Activated CD8-positive, alpha-beta T cell treated with anti-CD3 and anti-CD28 coated beads for 36 hours (primary cell): ENCODE data around the gene IL10RA. TPM values are rescaled to one million over a fixed set of nuclear protein-coding genes. Genes with fewer than 3 reads are reported as not detected.

Experiments
- ATAC-seq: fragments of 200-7000 bp; cut with Tn5 transposase; one replicate; pipeline ENCODE4 v1.10.0; 2021; ENCODE audit warnings: mild to moderate bottlenecking, moderate library complexity
- CTCF ChIA-PET: fragments of 350-600 bp; sonication (Branson Sonifier 250); formaldehyde crosslinking; loops from one replicate; lab custom pipeline; 2021; ENCODE audit warnings: antibody characterized with exemption; lab: Charles Lee
- POLR2A ChIA-PET: fragments of 350-600 bp; sonication (Branson Sonifier 250); formaldehyde crosslinking; loops from one replicate; lab custom pipeline; 2021; ENCODE audit warnings: antibody characterized with exemption; lab: Charles Lee
- DNase-seq: peaks from one replicate; pipeline ENCODE4 v3.0.0-alpha.2; 2020
- H3K27ac Mint-ChIP-seq: one replicate; pipeline ENCODE4 v1.8.0; 2021; ENCODE audit warnings: mild to moderate bottlenecking, mixed read lengths
- H3K27me3 Mint-ChIP-seq: one replicate; pipeline ENCODE4 v1.8.0; 2021; ENCODE audit warnings: mixed read lengths
- H3K36me3 Mint-ChIP-seq: one replicate; pipeline ENCODE4 v1.8.0; 2021; ENCODE audit warnings: low read depth, mixed read lengths
- H3K4me1 Mint-ChIP-seq: one replicate; pipeline ENCODE4 v1.8.0; 2021; ENCODE audit warnings: low read depth, mixed read lengths
- H3K4me3 Mint-ChIP-seq: one replicate; pipeline ENCODE4 v1.8.0; 2021; ENCODE audit warnings: mild to moderate bottlenecking, moderate library complexity, mixed read lengths
- H3K9me3 Mint-ChIP-seq: one replicate; pipeline ENCODE4 v1.8.0; 2021; ENCODE audit warnings: mixed read lengths
- intact Hi-C: fragments of 100-400 bp; cut with micrococcal nuclease; formaldehyde crosslinking; loops from one replicate; pipeline ENCODE4 v1.10.0; 2022
- total RNA-seq, 2 experiments: library from RNA; stranded (reverse); gene quantifications; one replicate each; pipeline ENCODE4 v1.2.3, GENCODE V29; 2021
- TF ChIP-seq, protein P1 (sequence below): fragments of 200-600 bp; IDR thresholded peaks from one replicate; pipeline ENCODE4 v1.8.0; 2022; ENCODE audit warnings: antibody characterized with exemption, mild to moderate bottlenecking

Gene IL10RA
- total RNA-seq, 2 experiments from 2014 or later = 73.3 to 80.9 TPM

DNA sequence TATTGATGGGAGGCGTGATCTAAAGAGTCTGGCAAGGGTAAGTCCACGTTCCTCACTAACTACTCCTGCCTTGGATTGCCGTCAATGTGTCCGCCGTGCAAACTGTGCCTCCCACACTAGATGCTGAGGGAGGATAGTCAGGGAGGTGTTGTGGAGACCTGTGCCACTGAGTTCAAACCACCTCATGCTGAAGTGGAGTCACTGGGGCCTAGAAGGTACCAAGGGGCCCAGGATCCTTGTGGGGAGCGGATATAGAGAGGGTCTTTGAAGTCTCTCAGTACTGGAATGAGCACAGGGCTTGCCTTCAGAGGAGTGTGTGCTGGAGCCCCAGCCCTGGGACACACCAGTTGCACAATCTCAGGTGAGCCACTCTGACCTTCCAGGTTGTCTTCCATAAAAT is 63.6 kb downstream of the IL10RA start:
- Mint-ChIP-seq H3K27me3 (no peaks in the 10 kb centered on the region), H3K36me3 (no peaks in the 10 kb centered on the region), H3K4me1 (peaks cover 79% of the 10 kb centered on the region), H3K27ac (peak overlapping the region; percentile 48), H3K9me3 (no peaks in the 10 kb centered on the region), H3K4me3 (no peak overlapping the region)
- intact Hi-C loops = loop anchor here (5.0 kb wide), 1 partner anchor 227 kb away; the partner anchor contains the start of gene FXYD2
- DNase-seq = no peak
- CTCF ChIA-PET = interaction anchor here (2.1 to 3.6 kb wide), 4 partner anchors 48 to 227 kb away, joined by 6 to 24 read pairs (median 10); partner anchors contain the start of gene TMPRSS13
- POLR2A ChIA-PET = interaction anchor here (1.2 to 5.8 kb wide), 4 partner anchors 35 to 63 kb away, joined by 3 to 155 read pairs (median 78); partner anchors contain the start of gene IL10RA
- TF ChIP-seq, protein P1, sequence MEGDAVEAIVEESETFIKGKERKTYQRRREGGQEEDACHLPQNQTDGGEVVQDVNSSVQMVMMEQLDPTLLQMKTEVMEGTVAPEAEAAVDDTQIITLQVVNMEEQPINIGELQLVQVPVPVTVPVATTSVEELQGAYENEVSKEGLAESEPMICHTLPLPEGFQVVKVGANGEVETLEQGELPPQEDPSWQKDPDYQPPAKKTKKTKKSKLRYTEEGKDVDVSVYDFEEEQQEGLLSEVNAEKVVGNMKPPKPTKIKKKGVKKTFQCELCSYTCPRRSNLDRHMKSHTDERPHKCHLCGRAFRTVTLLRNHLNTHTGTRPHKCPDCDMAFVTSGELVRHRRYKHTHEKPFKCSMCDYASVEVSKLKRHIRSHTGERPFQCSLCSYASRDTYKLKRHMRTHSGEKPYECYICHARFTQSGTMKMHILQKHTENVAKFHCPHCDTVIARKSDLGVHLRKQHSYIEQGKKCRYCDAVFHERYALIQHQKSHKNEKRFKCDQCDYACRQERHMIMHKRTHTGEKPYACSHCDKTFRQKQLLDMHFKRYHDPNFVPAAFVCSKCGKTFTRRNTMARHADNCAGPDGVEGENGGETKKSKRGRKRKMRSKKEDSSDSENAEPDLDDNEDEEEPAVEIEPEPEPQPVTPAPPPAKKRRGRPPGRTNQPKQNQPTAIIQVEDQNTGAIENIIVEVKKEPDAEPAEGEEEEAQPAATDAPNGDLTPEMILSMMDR = no peak
- ATAC-seq = no peak

GRCh38 chr11:118050208-118050891 is 64.2 kb downstream of the IL10RA start:
- ChIA-PET POLR2A (interaction anchor here (1.2 to 4.4 kb wide), 6 partner anchors 31 to 98 kb away, joined by 4 to 93 read pairs (median 8); partner anchors contain the start of gene IL10RA), CTCF (interaction anchor here (0.9 to 9.8 kb wide), 13 partner anchors 8 to 243 kb away, joined by 3 to 287 read pairs (median 12); partner anchors contain the start of genes FXYD2, IL10RA and TMPRSS13)
- Mint-ChIP-seq H3K9me3 (no peaks in the 10 kb centered on the region), H3K4me1 (peaks cover 73% of the 10 kb centered on the region), H3K27ac (peak overlapping the region; percentile 82), H3K27me3 (no peaks in the 10 kb centered on the region), H3K4me3 (no peak overlapping the region), H3K36me3 (no peaks in the 10 kb centered on the region)
- ATAC-seq (no peak), DNase-seq (no peak)
- TF ChIP-seq, protein P1 = no peak
- intact Hi-C loops = loop anchor here (5.0 kb wide), 1 partner anchor 228 kb away; the partner anchor contains the start of gene FXYD2

Other genes starting within 250 kb of the IL10RA start
- gene DSCAML1, start 189.2 kb upstream of the IL10RA start, total RNA-seq = under 1 TPM; 0.13 to 0.29 TPM
- gene FXYD2, start 161.7 kb upstream of the IL10RA start, total RNA-seq = 1 to 10 TPM; 6.7 to 7.2 TPM
- not detected for gene FXYD6, start 109.7 kb upstream of the IL10RA start, total RNA-seq
- 1 to 10 TPM; 3.5 to 4.7 TPM for gene TMPRSS13, start 57.0 kb upstream of the IL10RA start, total RNA-seq
- not detected for gene TMPRSS4, start 90.7 kb downstream of the IL10RA start, total RNA-seq
- under 1 TPM; 0.27 to 0.32 TPM for gene SMIM35, start 100.6 kb downstream of the IL10RA start, total RNA-seq
- 1 to 10 TPM in 1 of 2 experiments, under 1 TPM in 1; 0.72 to 1.1 TPM for gene SCN4B, start 166.4 kb downstream of the IL10RA start, total RNA-seq
- gene SCN2B, start 190.2 kb downstream of the IL10RA start, total RNA-seq = not detected
- 100 to 1,000 TPM; 236 to 251 TPM for gene JAML, start 238.6 kb downstream of the IL10RA start, total RNA-seq